GM13977 (cell line): ENCODE results near the gene TGFBR1.

Source experiments
- DNase-seq: peaks from one replicate; pipeline ENCODE4 v3.0.0; 2012; ENCODE audit warnings: low spot score
- in situ Hi-C: fragments of 300-500 bp; cut with MboI; formaldehyde crosslinking; loops from one replicate; pipeline ENCODE4 v1.12.0; 2022; ENCODE audit warnings: low sequenced_read_pairs, low pct_unique_long_range_greater_than_20kb, mixed read lengths, inconsistent platforms; ENCODE audit not compliant: unreplicated experiment
- TF ChIP-seq, protein P1 (sequence below): IDR thresholded peaks from 2 replicates; pipeline ENCODE4 v1.5.1; 2012; ENCODE audit warnings: mild to moderate bottlenecking, control low read depth; ENCODE audit not compliant: insufficient read depth; ENCODE audit errors: extremely low read depth, missing control alignments

The TGFBR1 gene

GRCh38 chr9:99169086-99169485 lies 64.2 kb downstream of the TGFBR1 start:
- in situ Hi-C loops: loop anchor here (25.0 kb wide), 2 partner anchors 1143 to 1418 kb away; partner anchors contain the start of gene CAVIN4

DNA sequence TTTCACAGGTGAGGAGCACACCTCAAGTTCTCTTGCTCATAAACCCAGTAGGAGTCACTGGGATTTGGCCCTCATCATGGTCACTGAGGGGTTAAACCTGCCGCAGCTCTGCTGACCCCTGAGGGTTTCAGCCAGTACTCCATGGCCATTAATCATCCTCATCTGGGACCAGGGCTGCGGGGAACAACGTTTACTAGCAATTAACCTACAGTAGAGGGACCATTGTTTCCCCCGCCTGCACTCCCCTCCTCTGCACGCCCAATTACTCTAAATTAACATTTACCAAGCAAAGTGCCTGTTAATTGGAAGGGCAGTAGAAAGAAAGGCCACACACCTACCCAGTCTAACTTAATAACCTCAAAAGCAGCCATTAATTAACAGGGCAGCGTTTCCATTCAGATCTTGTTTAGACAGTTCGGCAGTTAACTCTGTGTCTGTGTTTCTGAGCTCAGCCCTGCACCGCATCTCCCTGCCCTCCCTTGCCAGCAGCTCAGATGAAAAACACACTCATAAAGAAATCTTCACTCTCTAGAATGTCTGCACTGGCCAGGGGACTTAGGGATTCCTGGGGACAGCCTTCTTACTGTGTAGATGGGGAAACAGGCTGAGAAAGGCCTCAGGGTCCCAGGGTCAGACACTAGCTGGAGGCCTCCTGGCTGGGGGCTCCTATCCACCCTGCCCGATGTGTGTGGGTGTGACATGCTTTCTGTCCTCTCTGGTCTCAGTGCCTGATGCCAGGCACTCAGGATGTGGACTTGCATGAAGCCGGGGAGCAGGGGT lies 65.3 kb downstream of the TGFBR1 start:
- in situ Hi-C loops: loop anchor here (25.0 kb wide), 2 partner anchors 1142 to 1417 kb away; partner anchors contain the start of gene CAVIN4
- no peak for DNase-seq
- TF ChIP-seq, protein P1, sequence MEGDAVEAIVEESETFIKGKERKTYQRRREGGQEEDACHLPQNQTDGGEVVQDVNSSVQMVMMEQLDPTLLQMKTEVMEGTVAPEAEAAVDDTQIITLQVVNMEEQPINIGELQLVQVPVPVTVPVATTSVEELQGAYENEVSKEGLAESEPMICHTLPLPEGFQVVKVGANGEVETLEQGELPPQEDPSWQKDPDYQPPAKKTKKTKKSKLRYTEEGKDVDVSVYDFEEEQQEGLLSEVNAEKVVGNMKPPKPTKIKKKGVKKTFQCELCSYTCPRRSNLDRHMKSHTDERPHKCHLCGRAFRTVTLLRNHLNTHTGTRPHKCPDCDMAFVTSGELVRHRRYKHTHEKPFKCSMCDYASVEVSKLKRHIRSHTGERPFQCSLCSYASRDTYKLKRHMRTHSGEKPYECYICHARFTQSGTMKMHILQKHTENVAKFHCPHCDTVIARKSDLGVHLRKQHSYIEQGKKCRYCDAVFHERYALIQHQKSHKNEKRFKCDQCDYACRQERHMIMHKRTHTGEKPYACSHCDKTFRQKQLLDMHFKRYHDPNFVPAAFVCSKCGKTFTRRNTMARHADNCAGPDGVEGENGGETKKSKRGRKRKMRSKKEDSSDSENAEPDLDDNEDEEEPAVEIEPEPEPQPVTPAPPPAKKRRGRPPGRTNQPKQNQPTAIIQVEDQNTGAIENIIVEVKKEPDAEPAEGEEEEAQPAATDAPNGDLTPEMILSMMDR: no peak

More at GRCh38 chr9:99169086-99169485, 64.2 kb downstream of the TGFBR1 start:
- TF ChIP-seq, protein P1: no peak
- DNase-seq: no peak

DNA sequence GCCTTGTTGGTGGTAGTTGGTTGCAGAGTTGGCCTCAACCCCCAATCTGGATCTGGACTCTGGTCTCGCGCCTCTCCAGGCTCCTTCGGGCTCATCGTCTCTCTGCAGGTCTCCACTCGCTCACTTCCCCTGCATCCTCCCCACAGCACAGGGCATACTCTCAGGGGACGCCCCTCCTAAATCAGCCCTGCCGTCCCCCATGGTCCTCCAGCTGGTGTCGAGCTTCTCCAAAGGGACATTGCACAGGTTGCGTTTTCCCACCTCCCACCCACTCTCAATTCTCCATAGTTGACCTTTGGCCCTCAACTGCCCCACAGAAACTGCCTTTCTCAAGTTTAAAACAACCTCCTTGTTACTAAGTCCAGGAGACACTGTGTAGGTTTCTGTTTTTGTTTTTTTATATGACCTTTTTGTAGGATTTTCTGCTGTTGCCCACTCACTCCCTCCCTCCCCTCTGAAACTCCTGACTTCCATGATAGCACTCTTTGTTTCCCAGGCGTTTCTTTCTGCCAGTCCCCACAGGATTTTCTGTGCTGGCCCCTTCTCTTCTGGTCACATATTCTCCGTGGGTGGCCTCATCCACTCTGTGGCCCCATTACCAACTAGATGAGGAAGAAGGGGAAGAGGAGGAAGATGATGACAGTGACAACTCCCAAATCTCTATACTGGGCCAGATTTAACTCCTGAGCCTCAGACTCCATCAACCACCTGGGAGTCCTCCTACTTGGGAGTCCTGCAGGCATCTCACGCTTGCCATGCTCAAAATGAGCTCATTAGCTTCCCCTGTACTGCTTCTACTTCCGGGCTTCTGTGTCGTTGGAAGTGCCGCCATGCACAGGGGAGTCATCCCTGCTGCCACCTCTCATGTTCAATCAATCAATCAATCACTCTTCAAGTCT lies 66.6 kb downstream of the TGFBR1 start:
- DNase-seq: no peak
- in situ Hi-C loops: loop anchor here (25.0 kb wide), 2 partner anchors 1141 to 1416 kb away; partner anchors contain the start of gene CAVIN4
- TF ChIP-seq, protein P1: no peak

DNA sequence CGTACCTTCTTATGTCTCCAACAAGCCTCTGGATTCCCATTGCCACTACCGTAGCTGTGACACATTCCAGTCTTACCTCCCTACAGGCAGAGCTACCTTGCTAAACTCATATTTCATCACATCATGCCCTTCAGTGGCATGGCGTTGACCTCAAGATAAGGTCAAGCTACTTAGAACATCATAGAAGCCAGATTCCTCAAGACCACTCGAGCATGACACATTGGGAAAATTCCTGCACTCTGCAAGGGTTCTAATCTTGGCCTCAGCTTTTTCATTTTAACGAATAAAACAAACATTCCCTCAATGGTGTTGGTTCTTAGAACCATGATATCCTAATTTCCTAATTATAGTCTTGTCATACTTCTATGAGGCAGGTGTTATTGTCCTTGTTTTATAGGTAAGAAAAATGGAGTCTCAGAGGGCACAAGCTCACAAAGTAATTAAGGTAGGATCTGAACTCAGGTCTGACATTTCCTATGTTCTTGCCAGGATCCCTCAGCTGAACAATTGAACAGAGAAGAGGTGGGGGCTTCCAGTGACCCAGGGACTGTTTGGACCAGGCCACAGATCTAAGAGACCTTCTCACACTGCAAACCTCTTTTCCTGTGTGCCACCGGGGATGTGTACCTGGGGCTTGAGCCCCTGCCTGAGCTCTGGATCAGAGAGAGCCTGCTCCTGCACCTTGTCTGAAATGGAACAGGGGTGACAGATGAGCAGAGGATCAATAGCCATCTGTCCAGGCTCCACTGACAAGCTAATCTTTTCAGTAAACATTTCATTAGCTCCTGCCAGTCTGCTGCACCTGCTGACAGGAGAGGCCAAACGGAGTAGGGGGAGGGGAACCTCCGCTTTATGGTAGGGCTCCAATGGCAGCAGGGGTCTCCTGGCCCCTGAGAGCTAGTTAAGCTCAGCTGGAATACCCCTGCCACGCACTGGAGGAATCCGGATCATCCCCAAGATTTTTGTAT lies 67.5 kb downstream of the TGFBR1 start:
- in situ Hi-C loops: loop anchor here (25.0 kb wide), 2 partner anchors 1140 to 1415 kb away; partner anchors contain the start of gene CAVIN4
- TF ChIP-seq, protein P1: no peak
- no peak for DNase-seq

- TF ChIP-seq, protein P1: no peak
- no peak for DNase-seq
- in situ Hi-C loops: loop anchor here (25.0 kb wide), 2 partner anchors 1138 to 1413 kb away; partner anchors contain the start of gene CAVIN4
Measured at GRCh38 chr9:99173570-99174504, 68.9 kb downstream of the TGFBR1 start.
